SK-N-SH (cell line): ENCODE measurements around the gene KNG1. TPM values are rescaled to one million over a fixed set of nuclear protein-coding genes. Genes with fewer than 3 reads are reported as not detected.

Experiments used
- CTCF ChIA-PET: fragments of 300-600, 350-600 bp; formaldehyde crosslinking; extraction: SDS; loops from one replicate; lab custom pipeline; 2021; lab: Yijun Ruan, JAX
- POLR2A ChIA-PET: fragments of 350-600 bp; sonication (Branson Sonifier 250); formaldehyde crosslinking; extraction: SDS; loops from one replicate; lab custom pipeline; 2020; ENCODE audit warnings: antibody characterized with exemption, inconsistent platforms; lab: Yijun Ruan, JAX
- DNase-seq: peaks from one replicate; pipeline ENCODE4 v3.0.0; 2012
- H2AFZ ChIP-seq: fragments of 200-600 bp; sonication (generic); 2 replicates; pipeline ENCODE4 v1.8.1; 2016; ENCODE audit warnings: antibody characterized with exemption, mild to moderate bottlenecking, low read depth
- H3F3A ChIP-seq: fragments of 200-600 bp; sonication (generic); replicated peaks from 2 replicates; pipeline ENCODE3; 2016; ENCODE audit warnings: antibody characterized with exemption, mild to moderate bottlenecking; ENCODE audit not compliant: insufficient read depth
- H3K27ac ChIP-seq, 2 experiments: fragments of 200-500 bp in 1 of 2; fragments of 200-600 bp in 1 of 2; sonication (Bioruptor generic) in 1 of 2; sonication (generic), shearing (Covaris generic) in 1 of 2; 2 replicates each; pipeline versions ENCODE4 v1.5.1 to v1.6.1; 2014 to 2016; ENCODE audit warnings: low read depth in 2 of 2, inconsistent platforms in 1 of 2, low read length in 1 of 2, mild to moderate bottlenecking in 1 of 2, mixed read lengths in 1 of 2
- H3K27me3 ChIP-seq: fragments of 200-600 bp; sonication (generic), shearing (Covaris generic); 2 replicates; pipeline ENCODE4 v1.6.1; 2016; ENCODE audit warnings: mixed run types; ENCODE audit not compliant: insufficient read depth
- H3K36me3 ChIP-seq, 2 experiments: fragments of 200-500 bp in 1 of 2; fragments of 200-600 bp in 1 of 2; sonication (Bioruptor generic) in 1 of 2; sonication (generic) in 1 of 2; replicated peaks in 1 of 2; 2 replicates each; pipeline versions ENCODE3 to v1.5.1; 2014 to 2016; ENCODE audit warnings: low read length in 1 of 2, mild to moderate bottlenecking in 1 of 2; ENCODE audit not compliant: insufficient read depth in 2 of 2, control insufficient read depth in 1 of 2
- H3K4me1 ChIP-seq, 2 experiments: fragments of 200-500 bp in 1 of 2; fragments of 200-600 bp in 1 of 2; sonication (Bioruptor generic) in 1 of 2; sonication (generic), shearing (Covaris generic) in 1 of 2; 2 replicates each; pipeline versions ENCODE4 v1.5.1 to v1.6.1; 2014 to 2016; ENCODE audit warnings: low read depth in 1 of 2, low read length in 1 of 2, mixed run types in 1 of 2; ENCODE audit not compliant: insufficient read depth in 2 of 2, control insufficient read depth in 1 of 2
- H3K4me2 ChIP-seq: fragments of 200-600 bp; sonication (generic), shearing (Covaris generic); 2 replicates; pipeline ENCODE4 v1.6.1; 2017; ENCODE audit warnings: mixed run types
- H3K4me3 ChIP-seq, 2 experiments: fragments of 200-500 bp in 1 of 2; fragments of 200-600 bp in 1 of 2; sonication (Bioruptor generic) in 1 of 2; sonication (generic), shearing (Covaris generic) in 1 of 2; 2 replicates each; pipeline versions ENCODE4 v1.5.1 to v1.8.1; 2014 to 2016; ENCODE audit warnings: low read depth in 2 of 2, inconsistent platforms in 1 of 2, low read length in 1 of 2, mild to moderate bottlenecking in 1 of 2, mixed read lengths in 1 of 2, moderate library complexity in 1 of 2
- H3K79me2 ChIP-seq: fragments of 200-600 bp; sonication (generic); 2 replicates; pipeline ENCODE4 v1.8.1; 2017; ENCODE audit warnings: mild to moderate bottlenecking; ENCODE audit not compliant: insufficient read depth
- H3K9ac ChIP-seq: fragments of 200-600 bp; sonication (generic); 2 replicates; pipeline ENCODE4 v1.6.1; 2017; ENCODE audit warnings: mixed run types
- H3K9me2 ChIP-seq: fragments of 200-600 bp; sonication (generic); 2 replicates; pipeline ENCODE4 v1.6.1; 2017; ENCODE audit warnings: mixed run types
- H3K9me3 ChIP-seq: fragments of 200-600 bp; sonication (generic); 2 replicates; pipeline ENCODE4 v1.6.1; 2017; ENCODE audit warnings: mixed run types, mild to moderate bottlenecking, moderate library complexity
- H4K20me1 ChIP-seq: fragments of 200-600 bp; sonication (generic); 2 replicates; pipeline ENCODE4 v1.6.1; 2017; ENCODE audit warnings: mild to moderate bottlenecking, mixed run types; ENCODE audit not compliant: insufficient read depth
- ELF1 ChIP-seq: IDR thresholded peaks from 2 replicates; pipeline ENCODE4 v1.4.0; 2012
- EZH2phosphoT487 ChIP-seq: fragments of 200-600 bp; sonication (generic); IDR thresholded peaks from 2 replicates; pipeline ENCODE4 v1.6.1; 2017; ENCODE audit warnings: low read depth, mixed run types, mild to moderate bottlenecking, antibody characterized with exemption, moderate library complexity, borderline replicate concordance
- FOSL2 ChIP-seq: IDR thresholded peaks from 2 replicates; pipeline ENCODE4 v1.4.0; 2012; ENCODE audit warnings: low read depth, mild to moderate bottlenecking, moderate library complexity, borderline replicate concordance
- FOXJ3 ChIP-seq: sonication (generic); formaldehyde crosslinking; IDR thresholded peaks from 2 replicates; pipeline ENCODE4 v1.5.1; 2020; ENCODE audit warnings: mild to moderate bottlenecking, missing genetic modification reagents
- GABPA ChIP-seq: IDR thresholded peaks from 2 replicates; pipeline ENCODE4 v1.4.0; 2012; ENCODE audit warnings: low read depth, mild to moderate bottlenecking
- JUND ChIP-seq: IDR thresholded peaks from 2 replicates; pipeline ENCODE4 v1.4.0; 2012
- NFIC ChIP-seq: IDR thresholded peaks from 2 replicates; pipeline ENCODE4 v1.4.0; 2012; ENCODE audit warnings: borderline replicate concordance
- POLR2AphosphoS5 ChIP-seq: IDR thresholded peaks from 2 replicates; pipeline ENCODE4 v1.6.1; 2012; ENCODE audit warnings: low read depth, low read length
- RCOR1 ChIP-seq: fragments of 150-350 bp; IDR thresholded peaks from 2 replicates; pipeline ENCODE4 v1.6.1; 2017; ENCODE audit warnings: antibody characterized with exemption, low read length
- SIN3A ChIP-seq: IDR thresholded peaks from 2 replicates; pipeline ENCODE4 v1.6.1; 2012; ENCODE audit warnings: low read depth, mild to moderate bottlenecking, low read length, moderate library complexity, borderline replicate concordance
- TAF1 ChIP-seq: IDR thresholded peaks from 2 replicates; pipeline ENCODE4 v1.6.1; 2012; ENCODE audit warnings: low read depth, mild to moderate bottlenecking, low read length, moderate library complexity, borderline replicate concordance
- TCF12 ChIP-seq: IDR thresholded peaks from 2 replicates; pipeline ENCODE4 v1.4.0; 2012
- ZBTB33 ChIP-seq: IDR thresholded peaks from 2 replicates; pipeline ENCODE4 v1.4.0; 2012; ENCODE audit warnings: low read depth, borderline replicate concordance
- WGBS: methylation state at CpG from one replicate; pipeline ENCODE4 v1.1.6; 2017; ENCODE audit warnings: low lambda C conversion rate; 5-methylcytosine and 5-hydroxymethylcytosine counted together
- polyA plus RNA-seq, 3 experiments: library from polyadenylated mRNA; depleted of rRNA; stranded (reverse); fragments of >200 nt; gene quantifications; 2 replicates each; pipeline ENCODE4 v1.2.3, GENCODE V29; 2012

The KNG1 gene
- polyA plus RNA-seq, 1 of the 3 experiments (the other 2 are of a cell fraction): not detected

- Histone ChIP-seq H3K27me3 (no peaks in the 10 kb centered on the region), H3K4me1 (peaks cover 24 to 29% of the 10 kb centered on the region in 2 experiments; a peak in 3 of 4 replicates), H3K79me2 (peaks cover 40% of the 10 kb centered on the region), H3K9me2 (no peaks in the 10 kb centered on the region), H3K9ac (no peak overlapping the region), H3K27ac (peak overlapping the region in 1 of 2 experiments; percentile 30; a peak in 1 of 4 replicates), H3K36me3 (peaks cover 76 to 78% of the 10 kb centered on the region in 2 experiments), H3F3A (peaks cover 80% of the 10 kb centered on the region), H2AFZ (no peak overlapping the region), H3K4me2 (no peak overlapping the region), H3K9me3 (no peaks in the 10 kb centered on the region), H4K20me1 (peaks cover 61% of the 10 kb centered on the region), H3K4me3 (no peak overlapping the region)
- TF ChIP-seq RCOR1 (no peak), TAF1 (no peak), FOXJ3 (no peak), ZBTB33 (no peak; the same call in 1 of the 2 replicates)
- ChIA-PET POLR2A (no interaction called here), CTCF (interaction anchor here (1.6 kb wide), 1 partner anchor 175 kb away, joined by 5 read pairs; no protein-coding TSS in a partner anchor)
- 63% methylated on average over 4 of the region's 4 CpGs for WGBS
- DNase-seq: no peak
Observed at GRCh38 chr3:186789554-186790260, 72.5 kb downstream of the KNG1 start.

- H4K20me1 ChIP-seq: peaks cover 54% of the 10 kb centered on the region
- H3K4me3 ChIP-seq: no peak overlapping the region
- no peaks in the 10 kb centered on the region for H3K27me3 ChIP-seq
- no peaks in the 10 kb centered on the region for H3K9me2 ChIP-seq
- H3K36me3 ChIP-seq: peaks cover 71 to 73% of the 10 kb centered on the region in 2 experiments
- H3K4me2 ChIP-seq: no peak overlapping the region
- H3K9ac ChIP-seq: no peak overlapping the region
- H2AFZ ChIP-seq: no peak overlapping the region
- peaks cover 33% of the 10 kb centered on the region for H3K79me2 ChIP-seq
- WGBS: 71% methylated on average over 8 of the region's 8 CpGs
- peaks cover 73% of the 10 kb centered on the region for H3F3A ChIP-seq
- peaks cover 24 to 29% of the 10 kb centered on the region in 2 experiments; a peak in 3 of 4 replicates for H3K4me1 ChIP-seq
- POLR2A ChIA-PET: no interaction called here
- no peaks in the 10 kb centered on the region for H3K9me3 ChIP-seq
- TF ChIP-seq JUND (peak; percentile 57), ZBTB33 (peak; percentile 80; the same call in 1 of the 2 replicates), NFIC (no peak), SIN3A (peak; percentile 89; the same call in 1 of the 2 replicates), GABPA (0 out of 2 replicates have a peak, but pooled peaks have one; percentile 22), POLR2AphosphoS5 (peak; percentile 92), EZH2phosphoT487 (no peak), TCF12 (no peak), ELF1 (0 out of 2 replicates have a peak, but pooled peaks have one; percentile 18), FOSL2 (0 out of 2 replicates have a peak, but pooled peaks have one; percentile 20), TAF1 (0 out of 2 replicates have a peak, but pooled peaks have one; percentile 17)
- TF ChIP-seq, all 33 proteins: peak for 8
- CTCF ChIA-PET: interaction anchor here (1.6 kb wide), 1 partner anchor 176 kb away, joined by 5 read pairs; no protein-coding TSS in a partner anchor
- DNase-seq: no peak
- peak overlapping the region in 1 of 2 experiments; percentile 30; a peak in 2 of 4 replicates for H3K27ac ChIP-seq
Observed at GRCh38 chr3:186790261-186790981, 73.3 kb downstream of the KNG1 start.
